A375 (cell line): ENCODE results near the gene C4orf36. TPM values are rescaled to one million over a fixed set of nuclear protein-coding genes. Genes with fewer than 3 reads are reported as not detected.

ENCODE experiments used
- total RNA-seq: library from RNA; depleted of rRNA; stranded (reverse); fragments of >200 nt; shearing (Covaris generic); gene quantifications from 2 replicates; pipeline ENCODE4 v1.2.3, GENCODE V29; 2014; rRNA removed

Gene C4orf36, protein sequence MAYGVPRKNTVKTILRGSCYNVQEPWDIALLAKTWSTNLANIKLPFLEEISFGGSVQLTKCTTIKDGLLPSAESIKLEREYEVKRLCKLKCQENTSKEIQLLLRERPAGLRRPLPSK
- total RNA-seq = 1.4 TPM in 1 of 2 replicates, not detected in the other

DNA sequence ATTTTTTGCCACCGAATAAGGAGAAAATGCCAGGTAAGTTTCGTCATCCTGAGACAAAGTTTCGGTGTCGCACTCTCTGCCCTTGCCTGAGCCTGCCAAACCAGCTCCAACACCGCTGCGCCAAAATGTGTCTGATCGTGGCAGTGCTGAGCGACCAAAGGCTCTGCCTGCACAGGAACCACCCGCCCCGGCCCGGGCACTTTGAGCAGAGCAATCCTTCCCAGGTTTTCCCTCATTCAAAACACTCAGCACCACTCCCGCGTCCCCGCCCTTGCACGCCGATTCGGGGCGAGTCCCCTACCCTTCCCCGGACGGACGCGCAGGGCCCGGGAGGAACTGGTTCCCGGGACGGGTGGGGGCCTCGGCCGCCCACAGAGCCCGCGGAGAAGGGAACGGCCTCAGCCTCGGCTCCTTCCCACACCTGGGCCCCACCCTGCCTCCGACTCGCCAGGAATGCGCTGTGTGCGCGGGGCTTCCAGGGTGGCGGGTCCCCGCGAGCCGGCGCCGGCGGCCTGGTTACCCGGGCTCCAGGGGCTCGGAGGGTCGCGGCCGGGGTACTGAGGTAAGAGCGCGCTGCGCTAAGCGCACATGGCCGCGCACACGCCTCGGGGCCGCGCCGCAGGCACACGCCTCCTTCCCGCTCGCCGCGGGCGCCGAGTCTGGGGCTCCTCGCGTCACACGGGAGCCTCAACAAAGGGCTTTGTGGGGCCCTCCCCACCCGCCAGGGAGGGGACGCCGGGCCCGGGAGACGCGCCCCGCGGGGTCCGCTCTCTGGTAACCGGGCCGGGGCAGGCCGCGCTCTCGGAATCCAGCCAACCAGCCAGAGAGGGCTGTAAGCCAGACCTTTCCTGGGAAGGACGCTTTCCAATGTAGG, at the start of gene C4orf36:
C4orf36 (minus strand) TSS at position 661 of the 874 bp plus-strand sequence. CDS start 902 bp downstream, outside the sequence.

DNA sequence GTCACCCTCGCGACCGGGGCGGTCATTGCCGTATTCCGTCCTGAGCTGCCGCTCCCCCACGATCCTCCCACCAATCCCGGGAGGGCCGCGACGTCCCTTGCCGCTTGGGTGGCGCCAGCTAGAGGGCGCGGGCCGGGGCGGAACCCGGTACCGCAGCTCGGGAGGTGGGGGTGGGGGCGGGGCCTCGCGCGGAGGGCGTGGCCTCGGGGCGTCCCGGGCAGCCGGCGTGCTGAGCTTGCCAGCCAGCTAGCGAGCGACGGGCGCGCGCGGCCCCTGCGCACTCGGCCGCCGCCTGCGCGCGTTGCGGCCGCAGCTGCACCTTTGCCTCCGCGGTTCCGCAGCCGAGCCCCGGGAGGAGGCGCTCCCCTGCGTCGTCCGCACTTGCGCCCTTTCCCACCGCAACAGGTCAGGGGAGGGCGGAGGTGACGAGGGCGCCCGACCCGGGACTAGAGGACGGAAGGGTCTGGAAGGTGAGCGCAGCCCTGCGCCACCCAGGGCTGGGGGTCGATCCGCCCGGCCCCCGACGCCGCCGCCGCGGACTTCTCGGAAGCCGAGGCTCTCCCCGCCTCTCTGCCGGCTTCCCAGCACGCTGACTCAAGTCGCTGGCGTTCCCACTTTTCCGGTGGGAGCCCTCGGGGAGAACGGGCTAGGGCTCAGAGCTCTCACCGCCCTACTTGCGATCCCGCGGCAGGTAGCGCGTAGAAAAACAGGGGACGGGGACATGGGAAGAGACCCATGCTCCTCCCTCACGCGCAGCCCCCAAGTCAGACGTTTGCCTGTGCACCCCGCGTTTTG, 42.7 kb upstream of the C4orf36 start, which contains the start of gene AFF1:
AFF1 (plus strand) TSS at position 241 of the 795 bp plus-strand sequence. CDS start 13,523 bp downstream, outside the sequence.

DNA sequence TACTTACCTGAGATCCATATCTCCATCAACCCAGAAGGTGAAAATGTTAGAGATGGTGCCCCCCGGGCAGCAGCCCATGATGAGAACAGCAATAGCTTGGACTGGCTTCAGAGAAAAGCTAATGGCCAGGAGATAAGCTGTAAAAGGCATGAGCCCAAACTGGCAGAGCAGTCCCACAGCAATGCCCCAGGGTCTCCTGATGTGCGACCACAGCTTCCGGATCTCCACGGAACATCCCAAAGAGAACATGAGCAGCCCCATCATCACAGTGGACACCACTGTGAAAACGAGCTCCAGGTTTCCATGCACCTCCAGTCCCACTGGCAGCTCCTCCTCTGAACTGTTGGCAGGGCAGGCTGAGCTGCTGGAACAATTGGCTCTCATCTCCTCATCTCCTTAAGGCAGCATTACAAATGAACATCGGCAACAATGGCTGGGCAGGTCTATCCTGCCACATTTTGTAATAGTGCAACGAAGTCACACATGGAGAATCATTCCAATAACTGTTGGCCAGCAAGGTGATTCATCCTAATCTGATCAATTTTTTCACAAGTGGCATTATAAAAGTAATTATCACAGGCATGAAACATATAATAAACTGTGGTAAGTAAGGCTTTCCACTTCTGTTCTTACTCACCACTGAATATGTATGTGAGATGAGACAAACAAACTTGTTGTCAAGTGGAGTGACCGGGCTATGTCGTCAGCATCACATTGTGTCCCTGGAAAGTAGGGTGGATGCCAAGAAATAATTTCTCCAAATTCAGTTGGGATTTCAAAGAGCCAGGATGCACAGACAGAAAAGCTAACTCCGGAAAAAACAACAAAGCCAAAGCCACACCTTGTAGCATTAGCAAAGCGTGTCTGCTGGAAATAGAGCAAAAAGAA, 43.2 kb downstream of the C4orf36 start, which contains the start of gene SLC10A6:
SLC10A6 (minus strand) TSS at position 653 of the 888 bp plus-strand sequence; CDS start at position 384, 269 bp downstream.

Other genes starting within 250 kb of the C4orf36 start
- gene SLC10A6, start 43.0 kb downstream of the C4orf36 start, total RNA-seq = not detected in 2 replicates
- gene AFF1, start 42.6 kb upstream of the C4orf36 start, total RNA-seq = 6.1 and 7.7 TPM in 2 replicates